HG02571 (cell line): ENCODE data around the gene CRNKL1.

ENCODE experiments used
- ATAC-seq: cut with Tn5 transposase; IDR thresholded peaks from one replicate; pipeline ENCODE4 v1.9.1; 2021; ENCODE audit warnings: mild to moderate bottlenecking, moderate library complexity; ENCODE audit not compliant: unreplicated experiment

The CRNKL1 gene

DNA sequence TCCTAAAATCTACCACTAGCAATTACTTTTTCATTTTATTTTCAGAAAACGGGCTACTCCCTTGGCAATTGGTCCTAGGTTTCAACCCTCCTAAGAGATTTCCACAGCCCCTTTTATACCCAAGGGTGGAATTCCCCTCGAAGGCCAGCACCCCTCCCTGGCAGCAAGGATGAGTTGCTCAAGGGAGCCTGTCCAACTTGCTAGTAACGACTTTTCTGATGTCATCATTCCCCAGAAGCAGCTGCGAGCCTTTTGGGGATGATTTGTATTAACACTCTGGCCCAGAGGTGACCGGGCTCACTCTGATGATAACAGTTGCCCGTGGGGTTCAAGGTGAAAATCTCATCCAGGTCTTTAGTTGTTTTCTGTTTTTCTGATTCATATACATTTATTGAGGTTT, 65.8 kb downstream of the CRNKL1 start:
- no peak for ATAC-seq
